ENCODE data around the gene L3MBTL3. TPM values are rescaled to one million over a fixed set of nuclear protein-coding genes. Genes with fewer than 3 reads are reported as not detected.
"Not testable (repeated sequence)": the region's sequence is repeated elsewhere in the genome, so short reads cannot be mapped to it uniquely, and the experiment has no call there.

The L3MBTL3 gene
- total RNA-seq, 1 experiment from 2014 or later: 1.7 TPM

GRCh38 chr6:130105996-130106704 is 87.8 kb downstream of the L3MBTL3 start:
- no peaks in the 10 kb centered on the region for H3K27me3 ChIP-seq (ENCODE audit: low read length)
- peak overlapping the region; percentile 19; the same call in 1 of the 2 replicates for H2AFZ ChIP-seq (ENCODE audit: low read length)
- no peaks in the 10 kb centered on the region for H3K9me2 ChIP-seq (replicated peaks; ENCODE audit: insufficient read depth, low read length)
- H3K4me1 ChIP-seq (ENCODE audit: low read length): peaks cover 33% of the 10 kb centered on the region
- no peaks in the 10 kb centered on the region for H4K20me1 ChIP-seq (ENCODE audit: insufficient read depth, low read depth, low read length)
- no peaks in the 10 kb centered on the region for H3K9me3 ChIP-seq (ENCODE audit: low read length)
- H3K9ac ChIP-seq (ENCODE audit: low read length): no peak overlapping the region; the same call in 1 of the 2 replicates
- no peaks in the 10 kb centered on the region for H3K79me2 ChIP-seq (ENCODE audit: low read length)
- peak; percentile 79 for DNase-seq
- H3K36me3 ChIP-seq (ENCODE audit: insufficient read depth, low read length): no peaks in the 10 kb centered on the region
- 0 out of 2 replicates have a peak overlapping the region, but pooled peaks have one; percentile 6 for H3K4me3 ChIP-seq (ENCODE audit: low read length)
- H3K4me2 ChIP-seq (ENCODE audit: low read depth, low read length, poor library complexity, severe bottlenecking): peak overlapping the region; percentile 37
- peak overlapping the region; percentile 88 for H3K27ac ChIP-seq (ENCODE audit: low read length)

- no peaks in the 10 kb centered on the region for H4K20me1 ChIP-seq (ENCODE audit: insufficient read depth, low read depth, low read length)
- no peak overlapping the region for H2AFZ ChIP-seq (ENCODE audit: low read length)
- H3K9me2 ChIP-seq (replicated peaks; ENCODE audit: insufficient read depth, low read length): no peaks in the 10 kb centered on the region
- H3K27me3 ChIP-seq (ENCODE audit: low read length): no peaks in the 10 kb centered on the region
- no peaks in the 10 kb centered on the region for H3K9me3 ChIP-seq (ENCODE audit: low read length)
- 0 out of 2 replicates have a peak overlapping the region, but pooled peaks have one; percentile 26 for H3K9ac ChIP-seq (ENCODE audit: low read length)
- peaks cover 40% of the 10 kb centered on the region for H3K4me1 ChIP-seq (ENCODE audit: low read length)
- no peaks in the 10 kb centered on the region for H3K36me3 ChIP-seq (ENCODE audit: insufficient read depth, low read length)
- peak; percentile 90 for DNase-seq
- H3K4me3 ChIP-seq (ENCODE audit: low read length): no peak overlapping the region
- peak overlapping the region; percentile 88 for H3K27ac ChIP-seq (ENCODE audit: low read length)
- H3K79me2 ChIP-seq (ENCODE audit: low read length): no peaks in the 10 kb centered on the region
- H3K4me2 ChIP-seq (ENCODE audit: low read depth, low read length, poor library complexity, severe bottlenecking): peak overlapping the region; percentile 54
Measured at GRCh38 chr6:130107710-130108109, 89.3 kb downstream of the L3MBTL3 start.

- no peak overlapping the region for H3K4me3 ChIP-seq (ENCODE audit: low read length)
- peaks cover 65% of the 10 kb centered on the region for H3K4me1 ChIP-seq (ENCODE audit: low read length)
- H3K79me2 ChIP-seq (ENCODE audit: low read length): no peaks in the 10 kb centered on the region
Measured at GRCh38 chr6:130111031-130111430, 92.7 kb downstream of the L3MBTL3 start.

GRCh38 chr6:130113201-130113710 is 94.9 kb downstream of the L3MBTL3 start:
- no peak overlapping the region for H3K4me2 ChIP-seq (ENCODE audit: low read depth, low read length, poor library complexity, severe bottlenecking)
- H3K9me2 ChIP-seq (replicated peaks; ENCODE audit: insufficient read depth, low read length): no peaks in the 10 kb centered on the region
- DNase-seq: no peak
- no peak overlapping the region for H2AFZ ChIP-seq (ENCODE audit: low read length)
- H3K4me1 ChIP-seq (ENCODE audit: low read length): peaks cover 59% of the 10 kb centered on the region
- no peak overlapping the region for H3K4me3 ChIP-seq (ENCODE audit: low read length)
- H3K9me3 ChIP-seq (ENCODE audit: low read length): no peaks in the 10 kb centered on the region
- H3K27me3 ChIP-seq (ENCODE audit: low read length): no peaks in the 10 kb centered on the region
- H3K36me3 ChIP-seq (ENCODE audit: insufficient read depth, low read length): no peaks in the 10 kb centered on the region
- H4K20me1 ChIP-seq (ENCODE audit: insufficient read depth, low read depth, low read length): no peaks in the 10 kb centered on the region
- peak overlapping the region; percentile 93; the same call in 1 of the 2 replicates for H3K27ac ChIP-seq (ENCODE audit: low read length)
- no peak overlapping the region for H3K9ac ChIP-seq (ENCODE audit: low read length)
- H3K79me2 ChIP-seq (ENCODE audit: low read length): no peaks in the 10 kb centered on the region

More at GRCh38 chr6:130111031-130111430, 92.7 kb downstream of the L3MBTL3 start:
- no peak overlapping the region for H2AFZ ChIP-seq (ENCODE audit: low read length)
- no peak overlapping the region for H3K9ac ChIP-seq (ENCODE audit: low read length)
- DNase-seq: no peak
- H3K27me3 ChIP-seq (ENCODE audit: low read length): no peaks in the 10 kb centered on the region
- H3K36me3 ChIP-seq (ENCODE audit: insufficient read depth, low read length): no peaks in the 10 kb centered on the region
- no peak overlapping the region for H3K4me2 ChIP-seq (ENCODE audit: low read depth, low read length, poor library complexity, severe bottlenecking)
- no peaks in the 10 kb centered on the region for H3K9me2 ChIP-seq (replicated peaks; ENCODE audit: insufficient read depth, low read length)
- no peaks in the 10 kb centered on the region for H3K9me3 ChIP-seq (ENCODE audit: low read length)
- no peaks in the 10 kb centered on the region for H4K20me1 ChIP-seq (ENCODE audit: insufficient read depth, low read depth, low read length)
- no peak overlapping the region for H3K27ac ChIP-seq (ENCODE audit: low read length)

GRCh38 chr6:130115036-130115435 is 96.7 kb downstream of the L3MBTL3 start:
- no peaks in the 10 kb centered on the region for H3K9me2 ChIP-seq (replicated peaks; ENCODE audit: insufficient read depth, low read length)
- H3K9me3 ChIP-seq (ENCODE audit: low read length): no peaks in the 10 kb centered on the region
- no peaks in the 10 kb centered on the region for H3K36me3 ChIP-seq (ENCODE audit: insufficient read depth, low read length)
- H3K4me3 ChIP-seq (ENCODE audit: low read length): peak overlapping the region; percentile 27
- H3K27me3 ChIP-seq (ENCODE audit: low read length): no peaks in the 10 kb centered on the region
- peak overlapping the region; percentile 90 for H2AFZ ChIP-seq (ENCODE audit: low read length)
- H3K27ac ChIP-seq (ENCODE audit: low read length): peak overlapping the region; percentile 93
- H3K9ac ChIP-seq (ENCODE audit: low read length): peak overlapping the region; percentile 43
- no peaks in the 10 kb centered on the region for H4K20me1 ChIP-seq (ENCODE audit: insufficient read depth, low read depth, low read length)
- DNase-seq: peak; percentile 95
- H3K4me2 ChIP-seq (ENCODE audit: low read depth, low read length, poor library complexity, severe bottlenecking): peak overlapping the region; percentile 74
- no peaks in the 10 kb centered on the region for H3K79me2 ChIP-seq (ENCODE audit: low read length)
- peaks cover 70% of the 10 kb centered on the region for H3K4me1 ChIP-seq (ENCODE audit: low read length)

GRCh38 chr6:130116273-130116672 is 97.9 kb downstream of the L3MBTL3 start:
- Histone ChIP-seq H3K9ac (ENCODE audit: low read length) (no peak overlapping the region), H3K27me3 (ENCODE audit: low read length) (no peaks in the 10 kb centered on the region), H2AFZ (ENCODE audit: low read length) (peak overlapping the region; percentile 90), H3K79me2 (ENCODE audit: low read length) (no peaks in the 10 kb centered on the region), H3K4me3 (ENCODE audit: low read length) (no peak overlapping the region), H4K20me1 (ENCODE audit: insufficient read depth, low read depth, low read length) (no peaks in the 10 kb centered on the region), H3K4me1 (ENCODE audit: low read length) (peaks cover 70% of the 10 kb centered on the region), H3K36me3 (ENCODE audit: insufficient read depth, low read length) (no peaks in the 10 kb centered on the region), H3K9me3 (ENCODE audit: low read length) (no peaks in the 10 kb centered on the region), H3K9me2 (replicated peaks; ENCODE audit: insufficient read depth, low read length) (no peaks in the 10 kb centered on the region), H3K27ac (ENCODE audit: low read length) (peak overlapping the region; percentile 93), H3K4me2 (ENCODE audit: low read depth, low read length, poor library complexity, severe bottlenecking) (peak overlapping the region; percentile 74)
- peak; percentile 72 for DNase-seq

- Histone ChIP-seq H3K4me1 (ENCODE audit: low read length) (peaks cover 66% of the 10 kb centered on the region), H3K27ac (ENCODE audit: low read length) (peak overlapping the region; percentile 78; the same call in 1 of the 2 replicates)
- not testable (repeated sequence) for H2AFZ ChIP-seq (ENCODE audit: low read length); H3K27me3 ChIP-seq (ENCODE audit: low read length); H3K9me2 ChIP-seq (replicated peaks; ENCODE audit: insufficient read depth, low read length); H3K4me2 ChIP-seq (ENCODE audit: low read depth, low read length, poor library complexity, severe bottlenecking); DNase-seq; H3K79me2 ChIP-seq (ENCODE audit: low read length); H3K4me3 ChIP-seq (ENCODE audit: low read length); H3K36me3 ChIP-seq (ENCODE audit: insufficient read depth, low read length); H3K9me3 ChIP-seq (ENCODE audit: low read length); H4K20me1 ChIP-seq (ENCODE audit: insufficient read depth, low read depth, low read length); H3K9ac ChIP-seq (ENCODE audit: low read length)
Measured at GRCh38 chr6:130117187-130117701, 98.9 kb downstream of the L3MBTL3 start.

GRCh38 chr6:130118236-130118635 is 99.9 kb downstream of the L3MBTL3 start:
- Histone ChIP-seq H3K36me3 (ENCODE audit: insufficient read depth, low read length) (no peaks in the 10 kb centered on the region), H3K9ac (ENCODE audit: low read length) (peak overlapping the region; percentile 20; the same call in 1 of the 2 replicates), H3K79me2 (ENCODE audit: low read length) (no peaks in the 10 kb centered on the region), H4K20me1 (ENCODE audit: insufficient read depth, low read depth, low read length) (no peaks in the 10 kb centered on the region), H3K4me2 (ENCODE audit: low read depth, low read length, poor library complexity, severe bottlenecking) (peak overlapping the region; percentile 44), H3K9me2 (replicated peaks; ENCODE audit: insufficient read depth, low read length) (no peaks in the 10 kb centered on the region), H3K4me1 (ENCODE audit: low read length) (peaks cover 66% of the 10 kb centered on the region), H3K27me3 (ENCODE audit: low read length) (no peaks in the 10 kb centered on the region), H3K4me3 (ENCODE audit: low read length) (no peak overlapping the region), H3K9me3 (ENCODE audit: low read length) (no peaks in the 10 kb centered on the region), H3K27ac (ENCODE audit: low read length) (peak overlapping the region; percentile 78), H2AFZ (ENCODE audit: low read length) (peak overlapping the region; percentile 3; the same call in 1 of the 2 replicates)
- DNase-seq: peak; percentile 71

All from Karpas-422 (cell line).